HEK293 (cell line): ENCODE results near the gene SRCIN1.

Source experiments
- BCL11A ChIP-seq: fragments of 450-650 bp; formaldehyde crosslinking; IDR thresholded peaks from 2 replicates; pipeline ENCODE4 v1.5.1; 2016; ENCODE audit warnings: low read depth, missing biosample characterization, missing genetic modification characterization
- SP7 ChIP-seq: fragments of 450-650 bp; formaldehyde crosslinking; IDR thresholded peaks from 2 replicates; pipeline ENCODE4 v1.5.1; 2016; ENCODE audit warnings: missing biosample characterization, missing genetic modification characterization
- TCF7L2 ChIP-seq: IDR thresholded peaks from 2 replicates; pipeline ENCODE4 v1.6.1; 2011; ENCODE audit warnings: low read depth, mild to moderate bottlenecking, inconsistent platforms, low read length, moderate library complexity, borderline replicate concordance
- TRIM28 ChIP-seq: IDR thresholded peaks from 2 replicates; pipeline ENCODE4 v1.6.1; 2011; ENCODE audit warnings: low read length, control low read depth, borderline replicate concordance
- YY1 ChIP-seq: fragments of 450-650 bp; formaldehyde crosslinking; IDR thresholded peaks from 2 replicates; pipeline ENCODE4 v1.5.1; 2018; ENCODE audit warnings: missing biosample characterization, missing genetic modification characterization
- ZBTB11 ChIP-seq: fragments of 450-650 bp; formaldehyde crosslinking; conservative IDR thresholded peaks from 2 replicates; pipeline ENCODE4 v1.5.1; 2016; ENCODE audit warnings: low read depth, missing biosample characterization, missing genetic modification characterization
- ZBTB7A ChIP-seq: fragments of 450-650 bp; formaldehyde crosslinking; IDR thresholded peaks from 2 replicates; pipeline ENCODE4 v1.5.1; 2016; ENCODE audit warnings: low read depth, missing biosample characterization, missing genetic modification characterization
- ZNF174 ChIP-seq: fragments of 450-650 bp; formaldehyde crosslinking; IDR thresholded peaks from 2 replicates; pipeline ENCODE4 v1.5.0; 2017; ENCODE audit warnings: missing biosample characterization, mild to moderate bottlenecking, missing genetic modification characterization
- ZNF274 ChIP-seq, 2 experiments: fragments of 200-500 bp in 1 of 2; fragments of 450-650 bp in 1 of 2; sonication (Bioruptor generic) in 1 of 2; formaldehyde crosslinking in 1 of 2; IDR thresholded peaks; 2 replicates each; pipeline versions ENCODE4 v1.5.1 to v1.6.1; 2014 to 2016; ENCODE audit warnings: borderline replicate concordance in 1 of 2, inconsistent platforms in 1 of 2, low read length in 1 of 2, missing biosample characterization in 1 of 2, missing genetic modification characterization in 1 of 2
- ZNF549 ChIP-seq: fragments of 450-650 bp; IDR thresholded peaks from 2 replicates; pipeline ENCODE4 v1.5.1; 2018; ENCODE audit warnings: missing biosample characterization, missing genetic modification characterization, mild to moderate bottlenecking, inconsistent platforms, moderate library complexity
- ZNF585B ChIP-seq: fragments of 450-650 bp; formaldehyde crosslinking; IDR thresholded peaks from 2 replicates; pipeline ENCODE4 v1.5.1; 2016; ENCODE audit warnings: missing biosample characterization, missing genetic modification characterization
- ZNF704 ChIP-seq: fragments of 450-650 bp; formaldehyde crosslinking; IDR thresholded peaks from 2 replicates; pipeline ENCODE4 v1.5.1; 2016; ENCODE audit warnings: missing biosample characterization, missing genetic modification characterization
- ZSCAN23 ChIP-seq: fragments of 450-650 bp; formaldehyde crosslinking; IDR thresholded peaks from 2 replicates; pipeline ENCODE4 v1.5.1; 2016; ENCODE audit warnings: missing biosample characterization, missing genetic modification characterization
- ZSCAN4 ChIP-seq: fragments of 450-650 bp; formaldehyde crosslinking; IDR thresholded peaks from 2 replicates; pipeline ENCODE4 v1.5.1; 2017; ENCODE audit warnings: missing biosample characterization, missing genetic modification characterization

- TF ChIP-seq ZNF704 (tag by site-specific recombination) (no peak), ZNF549 (tag by site-specific recombination) (no peak), BCL11A (no peak), ZBTB7A (tag by site-specific recombination) (no peak), ZNF274 (IDR thresholded peaks at IDR 0.05; ENCODE audit: low read length) (no peak), ZNF274 (tag by site-specific recombination; IDR thresholded peaks at IDR 0.05; ENCODE audit: borderline replicate concordance) (no peak), YY1 (tag by site-specific recombination) (no peak), ZNF585B (tag by site-specific recombination) (no peak), TCF7L2 (no peak), ZSCAN4 (tag by site-specific recombination) (no peak), ZBTB11 (no peak), ZNF174 (no peak), SP7 (tag by site-specific recombination) (no peak), TRIM28 (no peak), ZSCAN23 (tag by site-specific recombination) (no peak)
Measured at GRCh38 chr17:38511150-38512108, 94.3 kb downstream of the SRCIN1 start.
